Right atrium auricular region (tissue), 2 donors: ENCODE results near the gene INPP5A. TPM values are rescaled to one million over a fixed set of nuclear protein-coding genes. Genes with fewer than 3 reads are reported as not detected.
"Not testable (repeated sequence)": the region's sequence is repeated elsewhere in the genome, so short reads cannot be mapped to it uniquely, and the experiment has no call there.

ENCODE experiments used
- DNase-seq: peaks from one replicate; pipeline ENCODE4 v3.0.0-alpha.2; 2019; ENCODE audit warnings: low spot score
- H3K27ac ChIP-seq, 2 donors: fragments of 200-600 bp; sonication (generic); 1 replicate in 1 of 2; 2 replicates in 1 of 2; pipeline ENCODE4 v1.5.1; 2016 to 2019
- H3K27me3 ChIP-seq, 2 donors: fragments of 200-600 bp; sonication (generic); one replicate each; pipeline versions ENCODE4 v1.5.1 to v1.6.0; 2017 to 2019
- H3K36me3 ChIP-seq: fragments of 200-600 bp; sonication (generic); one replicate; pipeline ENCODE4 v1.5.1; 2016
- H3K4me1 ChIP-seq, 2 donors: fragments of 200-600 bp; sonication (generic); one replicate each; pipeline versions ENCODE4 v1.5.1 to v1.6.0; 2017 to 2019
- H3K4me3 ChIP-seq, 2 donors: fragments of 200-600 bp; sonication (generic); 1 replicate in 1 of 2; 2 replicates in 1 of 2; pipeline ENCODE4 v1.5.1; 2017 to 2019; ENCODE audit warnings: mild to moderate bottlenecking in 1 of 2, moderate library complexity in 1 of 2
- H3K9me3 ChIP-seq, 2 donors: fragments of 200-600 bp; sonication (generic); one replicate each; pipeline ENCODE4 v1.5.1; 2019
- CTCF ChIP-seq, 2 donors: fragments of 200-600 bp; sonication (generic); IDR thresholded peaks; one replicate each; pipeline ENCODE4 v1.5.1; 2019; ENCODE audit warnings: antibody characterized with exemption in 2 of 2
- total RNA-seq, 2 donors: library from RNA; depleted of rRNA; stranded (reverse); fragments of >200 nt; gene quantifications; one replicate each; pipeline ENCODE4 v1.1.0, GENCODE V29; 2016

Gene INPP5A
- total RNA-seq, 2 donors from 2014 or later = 116 to 143 TPM

DNA sequence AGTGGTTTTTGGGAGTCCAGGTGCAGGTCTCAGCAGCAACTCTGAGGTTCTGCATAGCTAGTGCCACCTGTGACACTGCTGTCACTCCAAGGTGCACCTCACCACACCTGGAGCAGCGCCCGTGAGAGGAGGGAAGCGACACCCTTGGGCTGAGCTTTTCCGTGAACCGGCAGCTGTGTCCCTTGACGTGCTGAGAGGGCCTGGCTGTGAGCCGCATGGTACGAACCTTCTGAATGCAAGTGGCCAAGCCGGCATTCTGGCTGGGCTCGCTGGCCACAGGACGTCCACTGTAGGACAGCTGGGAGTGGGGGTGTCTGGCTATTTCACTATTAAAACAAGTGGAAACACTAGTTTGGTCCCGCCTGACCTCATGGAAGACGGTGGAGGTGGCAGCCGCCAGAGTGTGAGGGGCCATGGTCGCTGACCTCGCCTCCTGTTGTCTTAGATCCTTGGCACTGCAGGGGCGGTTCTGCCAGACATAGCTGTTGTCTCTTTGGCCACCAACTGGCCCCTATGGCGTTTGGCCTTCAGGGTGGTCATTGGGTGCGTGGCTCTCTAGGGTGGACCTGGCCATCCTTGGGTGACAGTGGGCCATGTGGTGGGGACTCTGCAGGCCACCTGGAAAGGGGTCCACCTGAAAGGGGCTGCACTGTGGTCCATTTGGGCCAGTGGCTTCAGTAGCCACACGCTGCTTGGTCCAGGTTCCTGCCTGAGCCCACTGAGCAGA is 12.9 kb downstream of the INPP5A start:
- no peaks in the 10 kb centered on the region for H3K27me3 ChIP-seq
- DNase-seq = no peak
- H3K36me3 ChIP-seq = no peaks in the 10 kb centered on the region
- H3K4me1 ChIP-seq = peaks cover 0 to 62% of the 10 kb centered on the region in 2 donors
- no peak overlapping the region for H3K4me3 ChIP-seq
- TF ChIP-seq CTCF (IDR thresholded peaks at IDR 0.05) = no peak
- no peak overlapping the region for H3K27ac ChIP-seq
- H3K9me3 ChIP-seq = no peaks in the 10 kb centered on the region

DNA sequence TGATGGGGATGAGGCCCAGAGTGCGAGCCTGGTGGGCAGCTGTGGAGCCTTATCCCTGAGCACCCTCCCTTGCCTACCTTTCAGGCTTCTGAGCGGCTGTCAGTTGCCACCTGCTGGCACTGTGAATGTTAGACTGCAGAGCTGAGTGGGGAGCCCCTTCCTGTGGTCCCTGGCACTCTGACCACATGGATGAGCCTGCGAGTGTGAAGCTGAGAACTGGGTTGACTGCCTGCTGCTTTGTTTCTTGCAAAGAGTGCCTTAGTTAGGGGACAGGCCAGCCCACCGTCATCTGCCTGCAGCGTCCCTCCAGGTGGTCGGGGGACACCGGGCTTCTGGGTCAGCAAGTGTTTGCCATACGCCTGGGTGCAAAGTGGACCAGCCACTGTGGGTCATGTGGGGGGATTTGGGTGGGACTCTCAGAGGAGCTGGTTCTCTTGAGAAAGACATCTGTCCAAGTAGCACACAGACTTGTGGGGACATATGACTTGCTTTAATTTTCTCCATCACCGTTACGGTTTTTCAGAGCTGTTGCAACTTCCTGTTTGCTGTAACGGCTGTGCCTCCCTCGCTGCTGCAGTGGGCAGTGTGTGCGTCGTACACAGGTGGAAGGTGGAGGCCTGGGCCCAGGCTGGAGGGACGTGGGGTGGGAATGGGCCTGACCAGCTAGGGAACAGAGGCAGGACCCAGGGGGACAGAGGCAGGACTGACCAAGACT is 13.7 kb downstream of the INPP5A start:
- Histone ChIP-seq H3K4me3 (no peak overlapping the region), H3K4me1 (peaks cover 0 to 62% of the 10 kb centered on the region in 2 donors), H3K36me3 (no peaks in the 10 kb centered on the region), H3K9me3 (no peaks in the 10 kb centered on the region), H3K27me3 (no peaks in the 10 kb centered on the region), H3K27ac (no peak overlapping the region)
- TF ChIP-seq CTCF (IDR thresholded peaks at IDR 0.05) = no peak
- DNase-seq = no peak

DNA sequence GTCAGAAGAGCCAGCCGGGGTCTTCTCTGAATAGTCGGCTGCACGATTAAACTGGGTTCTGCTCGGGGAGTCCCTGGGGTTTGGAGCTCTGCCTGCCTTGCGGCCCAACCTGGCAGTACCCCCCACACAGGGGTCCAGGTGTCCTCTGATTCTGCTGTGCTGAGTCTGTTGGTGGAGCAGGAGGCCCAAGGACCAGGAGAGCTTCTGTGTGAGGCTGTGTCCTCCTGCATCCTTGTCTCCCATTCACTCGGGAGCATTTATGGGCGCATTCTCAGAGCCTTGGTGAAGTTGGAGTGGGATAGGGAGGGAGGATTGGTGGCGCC is 14.2 kb downstream of the INPP5A start:
- no peaks in the 10 kb centered on the region for H3K9me3 ChIP-seq
- no peaks in the 10 kb centered on the region for H3K36me3 ChIP-seq
- H3K27ac ChIP-seq = no peak overlapping the region
- H3K4me3 ChIP-seq = no peak overlapping the region
- H3K4me1 ChIP-seq = peaks cover 0 to 62% of the 10 kb centered on the region in 2 donors
- H3K27me3 ChIP-seq = no peaks in the 10 kb centered on the region
- no peak for TF ChIP-seq CTCF (IDR thresholded peaks at IDR 0.05)
- no peak for DNase-seq

- DNase-seq, H3K27ac ChIP-seq, H3K4me3 ChIP-seq, H3K36me3 ChIP-seq, H3K27me3 ChIP-seq, H3K9me3 ChIP-seq: not testable (repeated sequence)
- peaks cover 0 to 60% of the 10 kb centered on the region in 2 donors for H3K4me1 ChIP-seq
These were observed 15.0 kb downstream of the INPP5A start for GRCh38 chr10:132552635-132553034.

DNA sequence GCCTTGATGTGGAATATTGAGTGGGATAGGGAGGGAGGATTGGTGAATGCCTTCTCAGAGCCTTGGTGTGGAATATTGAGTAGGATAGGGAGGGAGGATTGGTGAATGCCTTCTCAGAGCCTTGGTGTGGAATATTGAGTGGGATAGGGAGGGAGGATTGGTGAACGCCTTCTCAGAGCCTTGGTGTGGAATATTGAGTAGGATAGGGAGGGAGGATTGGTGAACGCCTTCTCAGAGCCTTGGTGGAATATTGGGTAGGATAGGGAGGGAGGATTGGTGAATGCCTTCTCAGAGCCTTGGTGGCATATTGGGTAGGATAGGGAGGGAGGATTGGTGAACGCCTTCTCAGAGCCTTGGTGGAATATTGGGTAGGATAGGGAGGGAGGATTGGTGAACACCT is 16.0 kb downstream of the INPP5A start:
- not testable (repeated sequence) for DNase-seq, H3K27me3 ChIP-seq, H3K27ac ChIP-seq, H3K36me3 ChIP-seq, H3K9me3 ChIP-seq, H3K4me3 ChIP-seq
- H3K4me1 ChIP-seq = peaks cover 0 to 68% of the 10 kb centered on the region in 2 donors

- no peak overlapping the region for H3K4me3 ChIP-seq
- H3K4me1 ChIP-seq = peaks cover 0 to 67% of the 10 kb centered on the region in 2 donors
- H3K27me3 ChIP-seq = no peaks in the 10 kb centered on the region
- H3K9me3 ChIP-seq = no peaks in the 10 kb centered on the region
- no peaks in the 10 kb centered on the region for H3K36me3 ChIP-seq
- no peak overlapping the region for H3K27ac ChIP-seq
- TF ChIP-seq CTCF (IDR thresholded peaks at IDR 0.05) = no peak
- no peak for DNase-seq
These were observed 16.7 kb downstream of the INPP5A start for GRCh38 chr10:132554053-132554990.
